Lower leg skin (tissue), 3 donors: ENCODE data around the gene TRMT11.

Source experiments
- CTCF ChIP-seq, 3 donors: fragments of 450-650 bp; IDR thresholded peaks; one replicate each; pipeline ENCODE4 v1.5.1; 2016; ENCODE audit warnings: antibody characterized with exemption in 3 of 3, mild to moderate bottlenecking in 3 of 3, moderate library complexity in 2 of 3
- POLR2A ChIP-seq, 2 donors: fragments of 450-650 bp; IDR thresholded peaks; one replicate each; pipeline ENCODE4 v1.6.1; 2016 to 2017; ENCODE audit warnings: antibody characterized with exemption in 2 of 2, mild to moderate bottlenecking in 1 of 2, moderate library complexity in 1 of 2

DNA sequence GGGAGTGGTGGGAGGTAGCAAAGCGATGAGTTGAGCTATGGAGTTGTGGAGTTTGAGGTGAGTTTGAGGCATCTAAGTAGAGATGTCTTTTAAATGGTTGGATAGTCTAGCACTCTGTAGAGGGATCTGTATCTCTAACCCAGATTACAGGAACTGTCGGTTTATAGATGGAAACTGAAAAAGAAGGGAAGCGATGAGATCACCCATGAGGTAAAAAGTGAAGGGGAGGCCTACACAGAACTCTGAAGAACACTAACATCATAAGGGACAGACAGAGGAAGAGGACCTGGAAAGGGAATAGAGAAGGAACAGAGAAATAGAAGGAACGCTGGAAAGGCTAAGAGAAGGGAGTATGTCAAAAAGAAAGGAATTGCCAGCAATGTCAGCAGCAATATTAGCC, 27.3 kb upstream of the TRMT11 start:
- TF ChIP-seq POLR2A (IDR thresholded peaks at IDR 0.05) (no peak), CTCF (IDR thresholded peaks at IDR 0.05) (no peak)
